T-helper 2 cell (primary cell): Measurements from ENCODE around the gene BEND5.

ENCODE experiments used
- DNase-seq, 5 experiments: peaks; one replicate each; pipeline versions ENCODE4 v3.0.0 to v3.0.0-alpha.2; 2012 to 2022

BEND5 gene

DNA sequence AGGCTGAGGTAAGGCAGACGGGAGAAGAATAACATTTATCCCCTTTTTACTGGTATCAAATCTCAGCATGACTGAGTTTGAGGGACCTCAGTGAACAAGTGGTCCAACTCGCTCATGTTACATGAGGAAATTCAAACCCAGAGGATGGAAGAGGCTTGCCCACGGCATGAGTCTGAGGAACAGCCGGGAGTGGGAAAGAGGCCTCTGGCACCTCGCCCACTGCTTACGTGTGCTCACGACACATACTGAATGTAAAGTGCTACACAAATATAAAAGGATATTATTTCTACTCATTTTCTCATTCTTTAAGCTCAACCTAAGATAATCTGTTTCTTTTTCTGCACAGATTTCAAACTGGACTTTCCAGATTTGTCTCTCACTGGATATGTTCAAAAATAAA, 14.7 kb downstream of the BEND5 start:
- no peak for DNase-seq

GRCh38 chr1:48761411-48761810, 15.3 kb downstream of the BEND5 start:
- no peak for DNase-seq

GRCh38 chr1:48760857-48761256, 15.8 kb downstream of the BEND5 start:
- no peak for DNase-seq

- DNase-seq, result no peak
These were observed 17.7 kb downstream of the BEND5 start for GRCh38 chr1:48758976-48759375.

DNA sequence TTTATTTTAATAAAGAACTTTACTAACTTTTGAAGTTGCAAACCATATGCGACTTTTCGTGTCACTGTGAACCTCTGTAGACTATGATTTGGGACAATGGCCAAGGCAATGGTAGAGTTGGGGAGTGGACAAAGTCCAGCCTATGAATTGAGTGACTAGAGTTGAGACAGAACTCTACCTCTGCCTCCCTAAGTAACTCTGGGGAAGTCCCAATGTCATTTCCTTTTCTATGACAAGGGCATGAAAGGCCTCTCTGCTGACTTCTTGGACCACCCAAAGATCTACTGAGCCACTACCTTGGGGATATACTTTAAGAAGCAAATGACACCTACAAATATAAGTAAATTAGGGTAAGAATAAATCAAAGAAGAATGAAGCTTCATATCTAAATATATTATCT, 19.3 kb downstream of the BEND5 start:
- DNase-seq, result no peak

DNA sequence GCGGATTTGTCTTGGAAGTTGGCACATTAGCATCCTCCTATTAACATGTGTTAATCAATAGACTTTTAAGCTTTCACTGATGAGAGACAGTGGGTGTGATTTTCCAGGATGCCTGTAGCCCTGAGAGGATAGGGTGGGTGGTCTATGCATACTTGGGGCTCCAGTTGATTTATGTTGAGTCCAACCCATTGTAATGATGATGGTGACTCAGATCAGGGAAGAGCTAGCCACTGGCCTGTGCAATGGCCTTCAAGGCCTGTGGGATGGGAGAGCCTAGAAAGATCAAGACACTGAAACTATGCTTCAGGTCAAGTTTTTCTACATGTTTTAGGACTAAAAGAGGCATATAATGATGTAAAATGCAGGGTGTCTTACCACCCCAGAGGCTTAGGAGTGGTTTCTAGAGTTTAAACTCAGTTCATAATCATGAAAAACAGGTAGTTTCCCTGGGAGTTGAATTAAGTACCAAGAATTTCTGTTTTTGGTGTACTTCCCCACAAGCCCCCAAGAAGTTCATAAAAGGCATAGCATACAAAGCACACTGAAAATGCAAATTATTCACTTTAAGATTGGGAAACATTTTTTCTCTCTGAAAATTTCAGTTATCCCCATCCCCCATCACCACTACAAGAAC, 19.9 kb downstream of the BEND5 start:
- DNase-seq, result no peak

GRCh38 chr1:48753293-48753692, 23.4 kb downstream of the BEND5 start:
- no peak for DNase-seq

DNA sequence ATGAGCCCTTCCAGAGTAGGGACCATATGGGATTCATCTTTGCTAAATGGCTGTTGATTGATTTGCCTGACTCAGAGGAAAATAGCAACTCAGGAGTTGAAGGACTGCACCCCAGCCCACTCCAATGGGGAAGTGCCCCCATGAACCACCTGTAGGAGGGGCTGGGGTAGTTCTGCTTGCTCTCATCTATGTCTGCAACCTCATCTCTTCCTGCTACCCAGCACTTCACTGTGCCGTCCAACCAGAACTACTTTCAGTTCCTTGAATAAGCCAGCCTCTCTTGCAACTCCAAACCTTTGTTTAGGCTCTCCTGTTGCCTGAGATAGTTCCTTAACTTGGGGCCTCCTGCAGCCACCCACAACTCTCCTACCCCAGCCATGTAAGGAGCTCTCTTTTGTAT, 26.6 kb downstream of the BEND5 start:
- no peak for DNase-seq

DNA sequence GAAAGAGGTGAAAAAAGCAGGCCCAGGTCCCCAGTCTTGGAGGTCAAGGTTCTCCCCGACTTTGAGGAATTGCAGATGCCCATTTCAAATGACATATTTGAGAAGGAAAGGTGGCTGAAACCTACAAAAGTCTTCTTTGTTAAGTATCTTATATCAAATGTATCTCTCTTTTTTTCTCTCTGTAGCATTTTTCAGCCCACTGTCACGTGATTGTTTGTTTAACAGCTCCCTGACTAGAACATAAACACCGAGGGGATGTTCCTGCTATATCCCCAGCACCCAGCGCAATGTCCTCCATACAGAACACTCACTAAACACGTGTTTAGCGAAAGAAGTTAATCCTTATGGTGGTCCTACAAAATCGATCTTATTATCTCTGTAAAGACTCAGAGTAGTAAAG, 27.6 kb downstream of the BEND5 start:
- no peak for DNase-seq

DNA sequence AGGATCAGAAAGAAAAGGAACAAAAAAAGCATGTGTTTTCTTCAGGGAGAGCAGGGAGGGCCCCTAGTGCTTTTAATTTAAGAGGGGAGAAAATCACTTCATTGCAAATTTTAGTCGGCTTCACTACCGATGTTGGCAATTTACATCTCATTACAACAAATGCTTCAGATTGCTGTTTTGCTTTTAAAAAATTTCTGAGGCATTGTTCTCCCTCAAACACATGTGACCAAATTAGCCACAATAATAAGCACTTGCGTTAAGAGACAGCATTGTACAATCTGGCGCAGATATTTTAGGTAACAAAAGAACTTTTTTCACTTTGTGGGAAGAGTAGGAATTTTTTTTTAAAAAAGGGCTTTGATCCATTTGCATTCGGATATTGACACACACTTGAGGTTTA, 29.8 kb downstream of the BEND5 start:
- DNase-seq, result no peak

DNA sequence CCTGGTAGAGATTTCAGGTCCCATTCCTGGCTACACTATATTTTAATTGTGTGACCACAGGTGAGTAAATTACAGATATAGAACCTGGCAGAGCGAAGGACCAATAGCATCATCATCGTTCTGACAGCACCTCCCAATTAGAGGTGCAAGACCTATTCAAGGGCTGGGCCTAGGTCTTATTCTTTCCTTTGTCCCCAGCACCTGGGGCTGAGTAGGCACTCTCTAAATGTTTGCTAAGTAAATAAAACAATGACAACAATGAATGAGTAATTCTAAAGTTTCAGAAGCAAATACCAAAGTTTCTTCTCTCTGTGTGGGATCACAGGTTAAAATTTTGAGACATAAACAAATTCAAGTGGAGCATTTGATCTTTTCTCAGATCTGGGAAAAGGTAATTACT, 32.7 kb downstream of the BEND5 start:
- DNase-seq, result no peak

DNA sequence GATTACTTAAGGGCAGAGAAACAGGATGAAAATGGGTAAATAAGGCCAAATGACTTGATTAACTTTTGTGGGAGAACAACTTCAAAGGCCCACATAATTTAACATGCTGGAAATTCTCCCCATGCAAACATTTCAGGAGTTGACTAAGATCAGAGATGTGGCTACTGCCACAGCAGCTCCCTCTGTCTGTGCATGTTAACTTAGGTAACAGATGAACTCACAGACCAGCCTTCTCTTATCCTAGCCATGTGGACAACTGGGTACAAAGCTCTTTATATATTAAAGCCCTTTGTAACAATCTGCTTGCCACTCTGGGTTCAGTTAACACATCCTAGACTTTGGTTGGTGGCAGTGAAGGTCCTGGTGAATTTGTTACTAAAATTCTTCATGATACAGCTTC, 33.2 kb downstream of the BEND5 start:
- no peak for DNase-seq

GRCh38 chr1:48741380-48741779, 35.3 kb downstream of the BEND5 start:
- DNase-seq, result no peak

DNA sequence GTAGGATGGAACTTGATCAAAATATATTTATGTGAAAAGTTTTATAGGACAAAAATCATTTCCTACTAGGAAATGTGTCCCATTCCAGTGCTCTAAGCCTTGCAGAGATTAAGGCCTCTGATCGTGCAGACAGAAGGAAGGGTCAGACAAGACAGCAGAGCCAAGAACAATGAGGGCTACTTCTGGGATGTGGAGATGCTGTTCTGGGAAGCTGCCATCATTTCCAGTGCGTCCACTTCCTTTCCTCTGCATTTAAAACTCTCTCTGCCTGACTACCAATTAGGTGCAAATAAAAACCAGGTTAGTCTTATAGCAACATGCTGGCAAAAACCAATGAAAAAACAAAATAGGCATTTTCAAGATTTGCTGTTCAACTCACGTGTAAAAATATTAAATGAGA, 36.1 kb downstream of the BEND5 start:
- DNase-seq, result no peak

GRCh38 chr1:48739091-48739490, 37.6 kb downstream of the BEND5 start:
- no peak for DNase-seq

GRCh38 chr1:48738356-48738755, 38.3 kb downstream of the BEND5 start:
- DNase-seq, result no peak

GRCh38 chr1:48735796-48736195, 40.9 kb downstream of the BEND5 start:
- DNase-seq, result no peak

DNA sequence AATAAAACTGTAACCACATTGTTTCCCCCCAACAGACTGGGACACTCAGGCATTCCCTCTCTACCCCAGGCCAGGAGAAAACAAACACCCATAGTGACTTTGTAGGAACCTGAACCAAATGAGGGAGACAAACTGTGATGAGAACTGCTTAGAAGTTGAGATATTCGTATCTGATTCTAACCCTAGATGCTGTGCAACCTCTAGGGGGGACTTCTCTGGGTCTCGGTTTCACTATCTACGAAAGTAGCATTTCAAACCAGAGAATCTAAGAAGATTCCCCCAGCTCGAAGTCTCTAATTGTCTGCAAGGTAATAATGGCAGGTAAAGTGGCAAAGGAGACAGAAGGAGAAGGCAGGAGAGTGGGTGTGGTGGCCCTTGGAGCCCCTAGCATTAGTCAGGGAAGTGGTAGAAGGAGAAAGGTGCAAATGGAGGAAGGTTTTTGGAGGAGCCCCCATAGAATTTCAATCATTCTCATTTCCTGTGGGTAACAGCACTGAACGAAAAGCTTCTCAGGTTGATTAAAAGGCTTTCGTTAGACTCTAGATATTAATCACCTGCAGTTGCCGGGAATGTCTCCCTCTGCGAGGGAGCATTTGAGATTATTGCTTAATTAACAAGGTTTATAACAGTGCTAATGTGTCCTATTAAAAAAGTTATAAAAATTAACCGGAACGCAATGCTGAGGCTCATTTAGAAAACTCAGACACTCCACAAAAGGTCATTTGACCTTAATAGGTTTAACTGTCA, 46.4 kb downstream of the BEND5 start:
- peak in 1 of 5 experiments; percentile 34 for DNase-seq

DNA sequence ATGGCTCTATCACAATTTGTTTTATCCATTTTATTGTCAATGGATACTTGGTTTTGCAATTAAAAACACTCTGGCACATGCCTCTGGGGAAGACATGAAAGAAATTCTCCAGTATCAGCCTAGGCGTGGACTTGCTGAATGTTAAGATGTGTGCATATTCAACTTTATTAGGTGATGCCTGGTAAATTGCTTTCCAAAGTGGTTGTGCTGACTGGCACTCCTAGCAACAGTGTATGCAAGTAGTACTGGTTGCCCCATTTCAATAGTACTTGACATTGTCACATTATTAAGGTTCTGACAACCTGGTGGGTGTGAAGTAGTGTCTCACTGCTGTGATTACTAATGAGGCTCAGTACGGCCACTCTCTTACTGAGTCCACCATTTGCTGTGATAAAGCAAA, 48.1 kb downstream of the BEND5 start:
- DNase-seq, result no peak

DNA sequence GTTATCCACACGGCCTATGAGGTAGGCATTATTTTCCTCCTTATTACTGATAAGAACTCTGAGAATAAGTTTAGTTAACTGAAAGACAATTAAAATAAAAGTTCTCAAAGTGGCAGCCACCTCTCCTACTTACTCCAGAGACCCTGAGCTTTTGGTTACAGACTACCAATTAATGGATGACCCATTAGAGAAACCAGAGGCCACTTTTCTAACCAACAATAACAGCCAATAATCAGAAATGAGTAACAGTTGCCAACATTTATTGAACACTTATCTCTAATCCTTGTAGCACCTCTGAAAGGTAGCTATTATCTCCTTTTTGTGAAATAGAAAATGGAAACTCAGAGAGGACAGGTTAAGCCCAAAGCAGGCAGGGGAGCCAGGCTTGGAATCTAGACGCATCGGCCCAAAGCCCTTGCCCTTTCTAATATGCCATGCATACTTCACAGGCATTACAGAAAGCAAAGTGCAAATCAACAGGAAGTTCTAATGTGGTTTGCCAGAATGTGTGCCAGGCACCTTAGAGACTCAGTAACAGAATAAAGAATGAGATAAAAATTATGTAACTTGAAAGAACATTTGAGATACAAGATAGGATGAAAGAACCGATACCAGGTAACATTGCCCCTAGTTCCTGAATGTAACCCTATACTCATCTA, 50.0 kb downstream of the BEND5 start:
- peak in 1 of 5 experiments; percentile 27 for DNase-seq

DNA sequence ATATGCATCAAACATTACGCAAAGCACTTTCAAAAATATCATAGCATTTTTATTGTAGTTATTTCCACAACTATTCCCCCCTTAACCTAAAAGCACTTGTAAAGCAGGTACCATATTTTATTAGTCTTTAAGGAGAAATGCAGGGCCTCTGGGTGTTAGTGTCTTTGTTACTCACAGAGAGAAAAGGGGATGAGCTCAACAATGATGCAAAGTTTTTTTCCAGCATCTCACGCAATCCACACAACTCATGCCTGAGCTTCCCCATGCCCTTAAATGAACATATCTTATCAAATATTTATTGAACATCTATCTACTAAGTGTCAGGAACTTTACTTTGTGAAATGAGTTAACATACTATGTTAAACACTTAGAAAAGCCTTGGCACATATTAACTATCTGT, 50.6 kb downstream of the BEND5 start:
- no peak for DNase-seq

DNA sequence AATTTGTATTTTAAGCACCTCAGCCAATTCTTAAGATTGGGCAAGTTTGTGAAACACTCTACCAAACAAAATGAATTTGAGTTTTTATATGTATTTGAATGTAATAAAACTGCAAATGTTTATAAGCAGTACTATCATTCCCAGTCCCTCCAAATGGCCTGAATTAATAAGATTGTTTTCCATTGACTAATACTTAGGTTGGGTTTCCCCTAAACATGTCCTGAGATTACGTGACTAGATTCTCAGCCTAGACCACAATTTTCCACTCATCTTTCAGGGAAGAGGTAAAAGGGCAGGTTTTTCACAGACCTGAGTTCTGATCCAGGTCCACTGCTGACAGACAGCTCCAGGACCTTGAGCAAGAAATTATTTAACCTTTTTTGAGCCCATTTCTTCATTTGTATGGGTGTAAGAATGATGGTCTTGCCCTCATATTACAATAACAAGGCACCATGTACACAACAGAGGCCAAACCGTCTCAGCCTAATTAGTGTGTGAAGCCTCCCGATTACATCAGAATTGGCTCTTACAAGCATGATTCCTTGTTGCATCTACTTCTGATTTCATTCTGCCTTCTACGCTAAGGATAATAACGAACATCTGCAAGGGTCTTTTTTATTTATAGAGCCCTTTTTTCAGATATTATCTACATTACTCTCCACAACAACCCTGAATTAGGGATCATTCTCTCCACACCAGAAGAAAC, 51.2 kb downstream of the BEND5 start:
- DNase-seq, result no peak

DNA sequence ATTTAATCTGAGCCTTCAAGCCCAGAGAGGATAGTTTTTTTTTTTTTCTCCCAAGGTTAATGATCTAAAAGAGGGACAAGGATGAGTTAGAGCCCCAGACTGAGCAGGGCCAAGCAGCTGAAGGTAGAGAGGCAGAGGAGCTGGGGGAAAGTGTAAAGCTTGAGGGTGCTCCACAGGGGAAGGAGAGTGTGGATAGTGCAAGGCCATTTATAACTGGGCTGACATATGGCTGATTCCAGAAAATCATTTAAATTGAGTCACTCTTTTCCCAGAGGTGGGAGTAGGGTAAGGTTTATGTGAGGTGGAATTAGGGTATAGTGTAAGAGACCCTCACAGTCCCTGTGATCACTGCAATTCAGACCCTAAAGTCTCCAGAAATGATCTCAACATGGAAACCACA, 55.8 kb downstream of the BEND5 start:
- DNase-seq, result no peak

- DNase-seq, result no peak
These were observed 58.0 kb downstream of the BEND5 start for GRCh38 chr1:48718705-48719104.
